Measurements from ENCODE around the gene P2RY2.
"Not testable (repeated sequence)": the region's sequence is repeated elsewhere in the genome, so short reads cannot be mapped to it uniquely, and the experiment has no call there.

Gene P2RY2

GRCh38 chr11:73270016-73270854, 52.2 kb downstream of the P2RY2 start:
- peak; percentile 73 for DNase-seq

GRCh38 chr11:73270855-73271477, 52.9 kb downstream of the P2RY2 start:
- no peak for DNase-seq

- DNase-seq = not testable (repeated sequence)
Observed at GRCh38 chr11:73271478-73271865, 53.4 kb downstream of the P2RY2 start.

GRCh38 chr11:73271936-73272679, 54.0 kb downstream of the P2RY2 start, which contains the start of gene P2RY6:
Gene P2RY6, plus strand, starts transcription at chr11:73272338. Its CDS starts 24,181 bp downstream, at chr11:73296519.
- DNase-seq = peak; percentile 79

GRCh38 chr11:73272680-73273038, 54.6 kb downstream of the P2RY2 start:
- DNase-seq = no peak

GRCh38 chr11:73273222-73273895, 55.3 kb downstream of the P2RY2 start:
- DNase-seq = no peak

- DNase-seq = not testable (repeated sequence)
Observed at GRCh38 chr11:73274191-73274590, 56.1 kb downstream of the P2RY2 start.

GRCh38 chr11:73274722-73275380, 56.8 kb downstream of the P2RY2 start:
- no peak for DNase-seq

GRCh38 chr11:73275381-73275750, 57.3 kb downstream of the P2RY2 start:
- DNase-seq = no peak

- DNase-seq = no peak
Observed at GRCh38 chr11:73277467-73277866, 59.4 kb downstream of the P2RY2 start.

GRCh38 chr11:73280626-73281025, 62.5 kb downstream of the P2RY2 start:
- DNase-seq = no peak

- no peak for DNase-seq
Observed at GRCh38 chr11:73281201-73281741, 63.2 kb downstream of the P2RY2 start.

- no peak for DNase-seq
Observed at GRCh38 chr11:73281796-73282660, 63.9 kb downstream of the P2RY2 start.

GRCh38 chr11:73283276-73284000, 65.4 kb downstream of the P2RY2 start:
- no peak for DNase-seq

GRCh38 chr11:73284106-73284505, 66.0 kb downstream of the P2RY2 start:
- DNase-seq = no peak

GRCh38 chr11:73285721-73286120, 67.6 kb downstream of the P2RY2 start:
- no peak for DNase-seq

All from OCI-M1 (cell line).